ENCODE measurements around the gene TPRX1.
"Not testable (repeated sequence)": the region's sequence is repeated elsewhere in the genome, so short reads cannot be mapped to it uniquely, and the experiment has no call there.

Gene TPRX1

DNA sequence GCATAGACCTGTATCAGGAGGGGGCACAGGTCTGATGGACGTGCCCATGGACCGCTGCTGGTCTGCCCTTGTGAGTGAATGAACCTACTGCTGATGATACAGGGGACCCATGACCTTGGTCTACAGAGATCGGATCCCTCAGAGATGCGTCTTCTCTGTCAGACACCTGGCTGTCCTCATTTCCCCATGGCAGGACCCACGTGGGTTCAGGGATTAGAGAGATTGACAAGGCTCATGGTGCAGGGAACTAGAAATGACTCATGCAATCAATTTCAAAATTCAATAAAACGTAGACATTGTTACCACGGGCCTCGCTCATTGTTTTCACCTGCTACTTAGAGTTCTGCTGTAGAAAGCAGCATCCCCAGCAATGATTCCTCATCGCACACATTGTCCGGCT lies 962 bp upstream of the TPRX1 start:
- TF ChIP-seq POLR2A (IDR thresholded peaks at IDR 0.05; ENCODE audit: extremely low read depth, insufficient read length) = no peak
- TF ChIP-seq, protein P1, sequence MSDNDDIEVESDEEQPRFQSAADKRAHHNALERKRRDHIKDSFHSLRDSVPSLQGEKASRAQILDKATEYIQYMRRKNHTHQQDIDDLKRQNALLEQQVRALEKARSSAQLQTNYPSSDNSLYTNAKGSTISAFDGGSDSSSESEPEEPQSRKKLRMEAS (IDR thresholded peaks at IDR 0.05; ENCODE audit: low read depth, low read length) = peak; percentile 66
- no peak overlapping the region for H3K4me3 ChIP-seq (ENCODE audit: low read depth, low read length)
- DNase-seq (ENCODE audit: low read depth) = no peak

DNA sequence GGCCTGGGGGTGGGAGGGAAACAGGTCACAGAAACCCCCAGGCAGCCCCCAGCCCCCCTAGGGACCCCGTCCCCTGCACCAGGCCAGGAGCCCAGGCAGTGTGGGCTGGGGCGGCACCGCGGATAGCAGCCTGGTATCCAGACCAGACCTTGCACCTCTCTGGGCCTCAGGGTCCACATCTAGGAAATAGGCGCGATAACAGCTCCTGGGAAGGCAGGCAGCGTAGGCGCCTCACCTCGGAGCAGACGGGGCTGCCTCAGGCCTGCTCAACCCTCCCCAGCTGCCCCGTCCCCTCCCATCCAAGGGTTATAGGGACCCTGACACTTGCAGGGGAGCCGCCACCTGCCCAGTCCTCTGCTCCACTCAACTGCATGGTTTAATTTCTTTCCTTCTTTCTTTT lies 680 bp downstream of the TPRX1 start:
- H3K4me3 ChIP-seq (ENCODE audit: low read depth, low read length); DNase-seq (ENCODE audit: low read depth): not testable (repeated sequence)

DNA sequence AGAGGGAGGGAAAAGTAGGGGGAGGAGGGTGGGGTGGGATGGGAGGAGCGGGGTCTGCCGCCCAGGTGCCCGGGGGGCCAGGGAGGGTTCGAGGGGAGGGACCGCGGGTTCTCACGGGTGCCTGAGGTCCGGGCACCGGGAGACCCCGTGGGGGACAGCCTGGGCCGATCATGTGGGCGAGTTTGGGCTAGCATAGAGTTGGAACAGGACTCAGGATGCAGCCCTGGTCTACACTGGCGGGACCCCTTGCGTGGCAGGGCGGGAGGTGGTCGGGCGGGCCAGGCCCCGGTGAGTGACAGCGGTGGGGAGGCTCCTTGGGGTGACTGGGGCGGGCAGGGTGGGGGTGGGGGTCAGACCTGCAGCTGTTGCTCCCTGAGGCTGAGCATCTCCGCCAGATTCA lies 1.2 kb downstream of the TPRX1 start:
- not testable (repeated sequence) for DNase-seq (ENCODE audit: low read depth); H3K4me3 ChIP-seq (ENCODE audit: low read depth, low read length)

DNA sequence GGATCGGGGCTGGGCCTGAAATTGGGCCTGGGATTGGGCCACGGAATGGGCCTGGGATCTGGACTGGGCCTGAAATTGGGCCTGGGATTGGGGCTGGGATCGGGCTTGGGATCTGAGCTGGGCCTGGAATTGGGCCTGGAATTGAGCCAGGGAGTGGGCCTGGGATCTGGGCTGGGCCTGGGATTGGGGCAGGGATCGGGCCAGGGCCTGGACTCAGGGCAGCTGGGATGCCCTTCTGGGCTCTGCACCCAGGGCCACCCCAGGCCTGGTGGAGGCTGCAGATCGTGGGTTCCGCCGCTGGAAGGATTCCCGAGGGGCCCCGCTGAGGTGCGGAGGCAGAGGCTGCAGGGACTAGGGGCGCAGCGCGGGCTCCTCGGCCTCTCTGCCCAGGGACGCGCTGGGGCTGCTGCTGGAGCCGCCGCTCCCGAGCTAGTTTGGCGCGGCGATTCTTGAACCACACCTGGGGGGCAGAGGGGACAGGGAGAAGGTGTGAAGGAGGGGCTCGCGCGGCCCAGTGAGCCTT lies 1.8 kb downstream of the TPRX1 start:
- no peak overlapping the region for H3K4me3 ChIP-seq (ENCODE audit: low read depth, low read length)
- no peak for DNase-seq (ENCODE audit: low read depth)
- no peak for TF ChIP-seq MYC (IDR thresholded peaks at IDR 0.05; ENCODE audit: low read depth, low read length)
- TF ChIP-seq, protein P2, sequence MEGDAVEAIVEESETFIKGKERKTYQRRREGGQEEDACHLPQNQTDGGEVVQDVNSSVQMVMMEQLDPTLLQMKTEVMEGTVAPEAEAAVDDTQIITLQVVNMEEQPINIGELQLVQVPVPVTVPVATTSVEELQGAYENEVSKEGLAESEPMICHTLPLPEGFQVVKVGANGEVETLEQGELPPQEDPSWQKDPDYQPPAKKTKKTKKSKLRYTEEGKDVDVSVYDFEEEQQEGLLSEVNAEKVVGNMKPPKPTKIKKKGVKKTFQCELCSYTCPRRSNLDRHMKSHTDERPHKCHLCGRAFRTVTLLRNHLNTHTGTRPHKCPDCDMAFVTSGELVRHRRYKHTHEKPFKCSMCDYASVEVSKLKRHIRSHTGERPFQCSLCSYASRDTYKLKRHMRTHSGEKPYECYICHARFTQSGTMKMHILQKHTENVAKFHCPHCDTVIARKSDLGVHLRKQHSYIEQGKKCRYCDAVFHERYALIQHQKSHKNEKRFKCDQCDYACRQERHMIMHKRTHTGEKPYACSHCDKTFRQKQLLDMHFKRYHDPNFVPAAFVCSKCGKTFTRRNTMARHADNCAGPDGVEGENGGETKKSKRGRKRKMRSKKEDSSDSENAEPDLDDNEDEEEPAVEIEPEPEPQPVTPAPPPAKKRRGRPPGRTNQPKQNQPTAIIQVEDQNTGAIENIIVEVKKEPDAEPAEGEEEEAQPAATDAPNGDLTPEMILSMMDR (IDR thresholded peaks at IDR 0.05; ENCODE audit: low read depth, low read length) = no peak
- no peak for TF ChIP-seq POLR2A (IDR thresholded peaks at IDR 0.05; ENCODE audit: extremely low read depth, insufficient read length)
- TF ChIP-seq, protein P1 (IDR thresholded peaks at IDR 0.05; ENCODE audit: low read depth, low read length) = no peak

DNA sequence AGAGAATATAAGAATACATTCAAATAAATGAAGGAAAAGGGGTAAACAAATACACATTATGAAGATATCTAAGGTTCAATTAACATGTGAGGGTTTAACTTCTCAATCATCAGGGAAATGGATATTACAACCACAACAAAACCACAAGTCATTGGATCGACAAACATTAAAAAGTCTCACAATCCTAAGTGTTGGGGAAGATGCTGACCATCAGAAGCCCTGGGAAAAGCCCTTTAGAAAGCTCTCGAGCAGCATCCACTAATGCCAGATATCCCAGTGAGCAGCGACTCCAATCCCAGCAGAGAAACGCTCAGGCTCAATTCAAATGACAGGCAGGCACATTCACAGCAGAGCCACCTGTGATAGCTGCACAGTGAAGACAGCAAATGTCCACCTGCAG lies 3.1 kb downstream of the TPRX1 start:
- no peak overlapping the region for H3K4me3 ChIP-seq (ENCODE audit: low read depth, low read length)
- TF ChIP-seq, protein P1 (IDR thresholded peaks at IDR 0.05; ENCODE audit: low read depth, low read length) = no peak
- TF ChIP-seq MYC (IDR thresholded peaks at IDR 0.05; ENCODE audit: low read depth, low read length) = no peak
- TF ChIP-seq, protein P2 (IDR thresholded peaks at IDR 0.05; ENCODE audit: low read depth, low read length) = no peak
- TF ChIP-seq POLR2A (IDR thresholded peaks at IDR 0.05; ENCODE audit: extremely low read depth, insufficient read length) = no peak
- no peak for DNase-seq (ENCODE audit: low read depth)

DNA sequence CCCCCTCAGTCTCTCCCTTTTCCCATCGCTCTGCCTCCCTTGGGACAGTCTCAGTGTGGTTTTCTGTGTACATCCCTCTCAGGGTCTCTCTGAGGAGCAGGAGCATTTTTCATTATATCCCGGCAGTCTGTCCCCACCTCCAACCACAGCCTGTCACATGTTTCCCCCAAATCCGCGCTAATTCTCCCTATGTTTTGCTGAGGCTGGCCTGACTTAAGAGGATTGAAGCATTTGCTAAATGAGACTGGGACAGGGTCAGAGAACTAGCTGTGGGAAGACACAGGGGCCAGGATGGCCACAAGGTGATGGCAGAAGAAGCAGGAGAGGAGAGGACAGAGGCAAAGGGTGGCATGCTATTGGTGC lies 5.5 kb downstream of the TPRX1 start:
- H3K4me3 ChIP-seq (ENCODE audit: low read depth, low read length) = no peak overlapping the region
- TF ChIP-seq, protein P1 (IDR thresholded peaks at IDR 0.05; ENCODE audit: low read depth, low read length) = no peak
- TF ChIP-seq MYC (IDR thresholded peaks at IDR 0.05; ENCODE audit: low read depth, low read length) (no peak), POLR2A (IDR thresholded peaks at IDR 0.05; ENCODE audit: extremely low read depth, insufficient read length) (no peak)
- TF ChIP-seq, protein P2 (IDR thresholded peaks at IDR 0.05; ENCODE audit: low read depth, low read length) = no peak

DNA sequence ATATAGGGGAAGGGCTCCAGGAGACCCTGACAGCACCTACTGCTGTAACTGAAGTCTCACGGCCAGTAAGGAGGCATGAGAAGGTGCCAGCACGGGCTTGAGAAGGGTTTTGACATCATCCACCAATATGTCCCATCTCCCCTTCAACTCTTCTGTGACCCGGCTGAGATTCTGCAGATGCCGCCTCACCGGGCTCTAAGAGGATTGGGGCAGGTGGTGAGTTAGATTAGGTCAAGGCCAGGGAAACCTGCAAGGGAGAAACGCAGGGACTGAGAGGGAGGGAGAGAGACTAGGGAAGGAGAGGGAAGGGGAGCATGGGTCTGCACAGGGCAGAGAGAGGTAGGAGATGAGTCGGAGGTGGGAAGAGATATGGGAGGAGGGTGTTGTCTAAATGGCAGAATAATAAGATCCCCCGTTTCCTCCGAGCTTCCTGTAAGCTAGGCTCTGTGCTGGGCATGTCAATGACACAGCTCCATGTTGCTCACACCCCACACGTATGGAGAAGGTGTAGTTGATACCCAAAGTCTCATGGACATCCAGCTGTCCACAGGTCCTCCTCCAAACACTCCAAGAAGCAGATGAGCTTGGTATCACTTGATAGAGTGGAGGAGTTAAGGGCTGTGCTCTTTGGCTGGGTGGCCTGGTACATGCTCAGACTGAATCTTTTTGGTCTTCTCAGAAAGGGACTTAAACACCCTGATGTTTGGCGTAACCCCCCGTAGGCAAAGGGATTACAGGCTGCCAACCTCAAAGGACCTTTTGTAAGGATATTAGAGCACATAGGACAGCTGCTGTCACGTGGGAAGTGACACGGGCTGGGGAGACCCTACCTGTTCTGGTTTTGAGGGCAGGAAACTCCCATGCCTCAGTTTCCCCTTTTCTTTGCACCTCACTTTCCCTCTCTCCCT lies 6.1 kb downstream of the TPRX1 start:
- no peak for DNase-seq (ENCODE audit: low read depth)
- no peak overlapping the region for H3K4me3 ChIP-seq (ENCODE audit: low read depth, low read length)
- no peak for TF ChIP-seq POLR2A (IDR thresholded peaks at IDR 0.05; ENCODE audit: extremely low read depth, insufficient read length)
- TF ChIP-seq, protein P2 (IDR thresholded peaks at IDR 0.05; ENCODE audit: low read depth, low read length) = no peak
- no peak for TF ChIP-seq MYC (IDR thresholded peaks at IDR 0.05; ENCODE audit: low read depth, low read length)
- TF ChIP-seq, protein P1 (IDR thresholded peaks at IDR 0.05; ENCODE audit: low read depth, low read length) = no peak

More for the DNA sequence above, 5.5 kb downstream of the TPRX1 start:
- DNase-seq (ENCODE audit: low read depth) = no peak
